ENCODE data around the gene GNAI3.

Gene GNAI3

GRCh38 chr1:109531380-109531779 lies 17.0 kb upstream of the GNAI3 start:
- Histone ChIP-seq H3K4me3 (ENCODE audit: low read length) (no peak overlapping the region), H2AFZ (ENCODE audit: low read depth, low read length) (no peak overlapping the region), H3K36me3 (ENCODE audit: insufficient read depth, low read length) (no peaks in the 10 kb centered on the region), H3K27me3 (ENCODE audit: insufficient read depth, low read length) (peaks cover 15% of the 10 kb centered on the region), H3K4me1 (ENCODE audit: insufficient read depth, low read length) (peaks cover 19% of the 10 kb centered on the region), H3K9me3 (ENCODE audit: low read length) (no peaks in the 10 kb centered on the region)

- Histone ChIP-seq H3K4me3 (ENCODE audit: low read length) (no peak overlapping the region), H3K27me3 (ENCODE audit: insufficient read depth, low read length) (peaks cover 15% of the 10 kb centered on the region), H3K36me3 (ENCODE audit: insufficient read depth, low read length) (no peaks in the 10 kb centered on the region), H2AFZ (ENCODE audit: low read depth, low read length) (peak overlapping the region; percentile 42), H3K4me1 (ENCODE audit: insufficient read depth, low read length) (peaks cover 19% of the 10 kb centered on the region), H3K9me3 (ENCODE audit: low read length) (no peaks in the 10 kb centered on the region)
Measured at GRCh38 chr1:109531826-109532364, 16.5 kb upstream of the GNAI3 start.

- H3K36me3 ChIP-seq (ENCODE audit: insufficient read depth, low read length), result no peaks in the 10 kb centered on the region
- no peaks in the 10 kb centered on the region for H3K9me3 ChIP-seq (ENCODE audit: low read length)
- peaks cover 15% of the 10 kb centered on the region for H3K27me3 ChIP-seq (ENCODE audit: insufficient read depth, low read length)
- peak overlapping the region; percentile 42 for H2AFZ ChIP-seq (ENCODE audit: low read depth, low read length)
- H3K4me3 ChIP-seq (ENCODE audit: low read length), result no peak overlapping the region
- H3K4me1 ChIP-seq (ENCODE audit: insufficient read depth, low read length), result peaks cover 19% of the 10 kb centered on the region
Measured at GRCh38 chr1:109532365-109533136, 15.9 kb upstream of the GNAI3 start.

- Histone ChIP-seq H3K9me3 (ENCODE audit: low read length) (no peaks in the 10 kb centered on the region), H3K36me3 (ENCODE audit: insufficient read depth, low read length) (no peaks in the 10 kb centered on the region), H3K4me1 (ENCODE audit: insufficient read depth, low read length) (peaks cover 19% of the 10 kb centered on the region), H3K4me3 (ENCODE audit: low read length) (no peak overlapping the region), H2AFZ (ENCODE audit: low read depth, low read length) (no peak overlapping the region), H3K27me3 (ENCODE audit: insufficient read depth, low read length) (peaks cover 19% of the 10 kb centered on the region)
Measured at GRCh38 chr1:109534307-109534858, 14.0 kb upstream of the GNAI3 start.

- Histone ChIP-seq H3K27me3 (ENCODE audit: insufficient read depth, low read length) (peaks cover 26% of the 10 kb centered on the region), H3K9me3 (ENCODE audit: low read length) (no peaks in the 10 kb centered on the region), H2AFZ (ENCODE audit: low read depth, low read length) (no peak overlapping the region), H3K4me3 (ENCODE audit: low read length) (no peak overlapping the region), H3K36me3 (ENCODE audit: insufficient read depth, low read length) (no peaks in the 10 kb centered on the region), H3K4me1 (ENCODE audit: insufficient read depth, low read length) (peaks cover 20% of the 10 kb centered on the region)
Measured at GRCh38 chr1:109535481-109535880, 12.9 kb upstream of the GNAI3 start.

GRCh38 chr1:109535971-109536491 lies 12.4 kb upstream of the GNAI3 start:
- Histone ChIP-seq H3K9me3 (ENCODE audit: low read length) (no peaks in the 10 kb centered on the region), H3K27me3 (ENCODE audit: insufficient read depth, low read length) (peaks cover 30% of the 10 kb centered on the region)

GRCh38 chr1:109537450-109538178 lies 10.8 kb upstream of the GNAI3 start:
- Histone ChIP-seq H3K36me3 (ENCODE audit: insufficient read depth, low read length) (no peaks in the 10 kb centered on the region), H2AFZ (ENCODE audit: low read depth, low read length) (no peak overlapping the region), H3K4me1 (ENCODE audit: insufficient read depth, low read length) (peaks cover 10% of the 10 kb centered on the region), H3K9me3 (ENCODE audit: low read length) (no peaks in the 10 kb centered on the region), H3K27me3 (ENCODE audit: insufficient read depth, low read length) (peaks cover 23% of the 10 kb centered on the region), H3K4me3 (ENCODE audit: low read length) (no peak overlapping the region)

More at GRCh38 chr1:109535971-109536491, 12.4 kb upstream of the GNAI3 start:
- Histone ChIP-seq H3K36me3 (ENCODE audit: insufficient read depth, low read length) (no peaks in the 10 kb centered on the region), H3K4me1 (ENCODE audit: insufficient read depth, low read length) (peaks cover 20% of the 10 kb centered on the region), H2AFZ (ENCODE audit: low read depth, low read length) (no peak overlapping the region), H3K4me3 (ENCODE audit: low read length) (no peak overlapping the region)

- no peaks in the 10 kb centered on the region for H3K9me3 ChIP-seq (ENCODE audit: low read length)
- H3K4me1 ChIP-seq (ENCODE audit: insufficient read depth, low read length), result peaks cover 8% of the 10 kb centered on the region
- H3K27me3 ChIP-seq (ENCODE audit: insufficient read depth, low read length), result peaks cover 23% of the 10 kb centered on the region
- no peaks in the 10 kb centered on the region for H3K36me3 ChIP-seq (ENCODE audit: insufficient read depth, low read length)
- no peak overlapping the region for H2AFZ ChIP-seq (ENCODE audit: low read depth, low read length)
- no peak overlapping the region for H3K4me3 ChIP-seq (ENCODE audit: low read length)
Measured at GRCh38 chr1:109538827-109539555, 9.4 kb upstream of the GNAI3 start.

GRCh38 chr1:109539676-109540075 lies 8.7 kb upstream of the GNAI3 start, which contains the start of gene GPR61:
GPR61 (plus strand) TSS chr1:109539872; CDS start chr1:109543023, 3,151 bp downstream.
- H3K36me3 ChIP-seq (ENCODE audit: insufficient read depth, low read length), result no peaks in the 10 kb centered on the region

GRCh38 chr1:109541102-109541501 lies 7.3 kb upstream of the GNAI3 start:
- Histone ChIP-seq H3K27me3 (ENCODE audit: insufficient read depth, low read length) (peaks cover 23% of the 10 kb centered on the region), H3K4me1 (ENCODE audit: insufficient read depth, low read length) (peaks cover 6% of the 10 kb centered on the region), H3K9me3 (ENCODE audit: low read length) (no peaks in the 10 kb centered on the region), H3K4me3 (ENCODE audit: low read length) (no peak overlapping the region), H3K36me3 (ENCODE audit: insufficient read depth, low read length) (no peaks in the 10 kb centered on the region), H2AFZ (ENCODE audit: low read depth, low read length) (no peak overlapping the region)

More at GRCh38 chr1:109539676-109540075, 8.7 kb upstream of the GNAI3 start, which contains the start of gene GPR61:
- no peaks in the 10 kb centered on the region for H3K9me3 ChIP-seq (ENCODE audit: low read length)
- no peak within 1 kb of the TSS for H3K4me3 ChIP-seq (ENCODE audit: low read length)
- peaks cover 8% of the 10 kb centered on the region for H3K4me1 ChIP-seq (ENCODE audit: insufficient read depth, low read length)
- peaks cover 23% of the 10 kb centered on the region for H3K27me3 ChIP-seq (ENCODE audit: insufficient read depth, low read length)
- no peak within 1 kb of the TSS for H2AFZ ChIP-seq (ENCODE audit: low read depth, low read length)

GRCh38 chr1:109542657-109543056 lies 5.8 kb upstream of the GNAI3 start:
- Histone ChIP-seq H2AFZ (ENCODE audit: low read depth, low read length) (no peak overlapping the region), H3K27me3 (ENCODE audit: insufficient read depth, low read length) (peaks cover 23% of the 10 kb centered on the region), H3K36me3 (ENCODE audit: insufficient read depth, low read length) (no peaks in the 10 kb centered on the region), H3K4me1 (ENCODE audit: insufficient read depth, low read length) (peaks cover 19% of the 10 kb centered on the region), H3K9me3 (ENCODE audit: low read length) (no peaks in the 10 kb centered on the region), H3K4me3 (ENCODE audit: low read length) (no peak overlapping the region)

GRCh38 chr1:109543283-109543987 lies 5.0 kb upstream of the GNAI3 start:
- Histone ChIP-seq H3K9me3 (ENCODE audit: low read length) (no peaks in the 10 kb centered on the region), H3K4me1 (ENCODE audit: insufficient read depth, low read length) (peaks cover 21% of the 10 kb centered on the region), H3K27me3 (ENCODE audit: insufficient read depth, low read length) (peaks cover 23% of the 10 kb centered on the region), H3K36me3 (ENCODE audit: insufficient read depth, low read length) (no peaks in the 10 kb centered on the region), H2AFZ (ENCODE audit: low read depth, low read length) (no peak overlapping the region), H3K4me3 (ENCODE audit: low read length) (no peak overlapping the region)
